PC-3 (cell line): ENCODE data around the gene PTPRN2.
"Not testable (repeated sequence)": the region's sequence is repeated elsewhere in the genome, so short reads cannot be mapped to it uniquely, and the experiment has no call there.

Experiments
- EZH2 ChIP-seq: fragments of 300-600 bp; sonication (generic); IDR thresholded peaks from one replicate; pipeline ENCODE4 v1.6.1; 2017; ENCODE audit warnings: antibody characterized with exemption, mild to moderate bottlenecking, low read length; ENCODE audit not compliant: unreplicated experiment
- EZH2phosphoT487 ChIP-seq: fragments of 300-600 bp; sonication (generic); IDR thresholded peaks from 2 replicates; pipeline ENCODE4 v1.6.1; 2018; ENCODE audit warnings: mild to moderate bottlenecking, antibody characterized with exemption, low read length, borderline replicate concordance
- TF ChIP-seq, protein P1 (sequence below): fragments of 300-600 bp; sonication (generic); conservative IDR thresholded peaks from 2 replicates; pipeline ENCODE4 v1.5.1; 2017; ENCODE audit warnings: antibody characterized with exemption, low read depth, mild to moderate bottlenecking, low read length

DNA sequence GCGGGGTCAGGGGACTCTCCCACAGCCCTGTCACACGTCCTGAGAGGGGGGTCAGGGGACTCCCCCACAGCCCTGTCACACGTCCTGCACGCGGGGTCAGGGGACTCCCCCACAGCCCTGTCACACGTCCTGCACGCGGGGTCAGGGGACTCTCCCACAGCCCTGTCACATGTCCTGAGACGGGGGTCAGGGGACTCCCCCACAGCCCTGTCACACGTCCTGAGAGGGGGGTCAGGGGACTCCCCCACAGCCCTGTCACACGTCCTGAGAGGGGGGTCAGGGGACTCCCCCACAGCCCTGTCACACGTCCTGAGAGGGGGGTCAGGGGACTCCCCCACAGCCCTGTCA, 210.8 kb downstream of the PTPRN2 start:
- TF ChIP-seq, protein P1, sequence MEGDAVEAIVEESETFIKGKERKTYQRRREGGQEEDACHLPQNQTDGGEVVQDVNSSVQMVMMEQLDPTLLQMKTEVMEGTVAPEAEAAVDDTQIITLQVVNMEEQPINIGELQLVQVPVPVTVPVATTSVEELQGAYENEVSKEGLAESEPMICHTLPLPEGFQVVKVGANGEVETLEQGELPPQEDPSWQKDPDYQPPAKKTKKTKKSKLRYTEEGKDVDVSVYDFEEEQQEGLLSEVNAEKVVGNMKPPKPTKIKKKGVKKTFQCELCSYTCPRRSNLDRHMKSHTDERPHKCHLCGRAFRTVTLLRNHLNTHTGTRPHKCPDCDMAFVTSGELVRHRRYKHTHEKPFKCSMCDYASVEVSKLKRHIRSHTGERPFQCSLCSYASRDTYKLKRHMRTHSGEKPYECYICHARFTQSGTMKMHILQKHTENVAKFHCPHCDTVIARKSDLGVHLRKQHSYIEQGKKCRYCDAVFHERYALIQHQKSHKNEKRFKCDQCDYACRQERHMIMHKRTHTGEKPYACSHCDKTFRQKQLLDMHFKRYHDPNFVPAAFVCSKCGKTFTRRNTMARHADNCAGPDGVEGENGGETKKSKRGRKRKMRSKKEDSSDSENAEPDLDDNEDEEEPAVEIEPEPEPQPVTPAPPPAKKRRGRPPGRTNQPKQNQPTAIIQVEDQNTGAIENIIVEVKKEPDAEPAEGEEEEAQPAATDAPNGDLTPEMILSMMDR = not testable (repeated sequence)
- not testable (repeated sequence) for TF ChIP-seq EZH2phosphoT487, EZH2
